Neuronal stem cell (in vitro differentiated cells): ENCODE data around the gene ARHGAP24.

Source experiments
- DNase-seq: peaks from one replicate; pipeline ENCODE4 v3.0.0-alpha.2; 2013; ENCODE audit warnings: low spot score
- H2AFZ ChIP-seq: one replicate; pipeline ENCODE4 v1.6.1; 2013; ENCODE audit warnings: mild to moderate bottlenecking, low read length, inconsistent platforms
- H2AK5ac ChIP-seq: 2 replicates; pipeline ENCODE4 v1.6.1; 2013; ENCODE audit warnings: low read depth, mild to moderate bottlenecking, inconsistent platforms, low read length, moderate library complexity, mixed read lengths
- H2BK120ac ChIP-seq: 2 replicates; pipeline ENCODE4 v1.6.1; 2013; ENCODE audit warnings: low read depth, mild to moderate bottlenecking, inconsistent platforms, low read length, moderate library complexity, mixed read lengths
- H2BK12ac ChIP-seq: one replicate; pipeline ENCODE4 v1.6.1; 2013; ENCODE audit warnings: low read length, inconsistent platforms
- H2BK15ac ChIP-seq: 2 replicates; pipeline ENCODE4 v1.6.1; 2013; ENCODE audit warnings: mild to moderate bottlenecking, low read length, inconsistent platforms, mixed read lengths
- H2BK5ac ChIP-seq: one replicate; pipeline ENCODE4 v1.6.1; 2013; ENCODE audit warnings: inconsistent platforms, mild to moderate bottlenecking, low read length, moderate library complexity
- H3K14ac ChIP-seq: one replicate; pipeline ENCODE4 v1.6.1; 2013; ENCODE audit warnings: low read length, inconsistent platforms
- H3K18ac ChIP-seq: 2 replicates; pipeline ENCODE4 v1.6.1; 2013; ENCODE audit warnings: low read length, inconsistent platforms
- H3K23ac ChIP-seq: 2 replicates; pipeline ENCODE4 v1.6.1; 2013; ENCODE audit warnings: low read depth, mild to moderate bottlenecking, mixed read lengths, low read length, inconsistent platforms; ENCODE audit not compliant: poor library complexity
- H3K27ac ChIP-seq: replicated peaks from 3 replicates; pipeline ENCODE4 v1.5.1; 2013; ENCODE audit warnings: low read length, inconsistent platforms
- H3K27me3 ChIP-seq, 3 experiments: 2 replicates each; pipeline ENCODE4 v1.6.1; 2013; ENCODE audit warnings: low read length in 3 of 3, mild to moderate bottlenecking in 2 of 3, inconsistent platforms in 1 of 3, low read depth in 1 of 3, mixed read lengths in 1 of 3, moderate library complexity in 1 of 3; ENCODE audit not compliant: control insufficient read depth in 3 of 3, insufficient read depth in 3 of 3
- H3K36me3 ChIP-seq, 2 donors: replicated peaks in 1 of 2; 2 replicates each; pipeline ENCODE4 v1.6.1; 2013; ENCODE audit warnings: low read length in 2 of 2; ENCODE audit not compliant: control insufficient read depth in 2 of 2, insufficient read depth in 2 of 2
- H3K4ac ChIP-seq: 2 replicates; pipeline ENCODE4 v1.6.1; 2013; ENCODE audit warnings: inconsistent platforms, mild to moderate bottlenecking, low read length, moderate library complexity
- H3K4me1 ChIP-seq, 2 donors: 1 replicate in 1 of 2; 2 replicates in 1 of 2; pipeline ENCODE4 v1.6.1; 2013; ENCODE audit warnings: low read length in 2 of 2, low read depth in 1 of 2; ENCODE audit not compliant: control insufficient read depth in 2 of 2, insufficient read depth in 1 of 2
- H3K4me2 ChIP-seq: one replicate; pipeline ENCODE4 v1.6.1; 2013; ENCODE audit warnings: mild to moderate bottlenecking, low read length, inconsistent platforms; ENCODE audit not compliant: insufficient read depth, poor library complexity, severe bottlenecking
- H3K4me3 ChIP-seq, 2 donors: 2 replicates each; pipeline ENCODE4 v1.5.1; 2013; ENCODE audit warnings: low read length in 2 of 2, mild to moderate bottlenecking in 2 of 2, inconsistent platforms in 1 of 2, moderate library complexity in 1 of 2
- H3K79me1 ChIP-seq: one replicate; pipeline ENCODE4 v1.6.1; 2013; ENCODE audit warnings: low read depth, mild to moderate bottlenecking, inconsistent platforms, low read length, moderate library complexity
- H3K9ac ChIP-seq: one replicate; pipeline ENCODE4 v1.6.1; 2013; ENCODE audit warnings: mild to moderate bottlenecking, low read depth, low read length, inconsistent platforms; ENCODE audit not compliant: poor library complexity
- H3K9me3 ChIP-seq, 2 donors: replicated peaks in 1 of 2; 2 replicates each; pipeline versions ENCODE3 to v1.6.1; 2013; ENCODE audit warnings: low read length in 2 of 2, mild to moderate bottlenecking in 2 of 2, inconsistent platforms in 1 of 2, low read depth in 1 of 2, mixed read lengths in 1 of 2, moderate library complexity in 1 of 2; ENCODE audit not compliant: control insufficient read depth in 2 of 2, insufficient read depth in 1 of 2
- H4K8ac ChIP-seq: one replicate; pipeline ENCODE4 v1.6.1; 2013; ENCODE audit warnings: low read depth, mild to moderate bottlenecking, inconsistent platforms, low read length, moderate library complexity
- H4K91ac ChIP-seq: one replicate; pipeline ENCODE4 v1.6.1; 2013; ENCODE audit warnings: low read length, low read depth, mild to moderate bottlenecking, inconsistent platforms; ENCODE audit not compliant: poor library complexity
- WGBS, 2 donors: extraction: QIAGEN DNeasy Blood & Tissue Kit; methylation state at CpG; one replicate each; pipeline ENCODE4 v1.1.7; 2013; ENCODE audit warnings: missing lambda C conversion rate in 2 of 2, mixed read lengths in 1 of 2; ENCODE audit not compliant: insufficient read length in 2 of 2, insufficient replicate concordance in 1 of 2; ENCODE audit errors: extremely low coverage in 2 of 2; 5-methylcytosine and 5-hydroxymethylcytosine counted together

The ARHGAP24 gene

GRCh38 chr4:85520765-85521749 lies 46.1 kb downstream of the ARHGAP24 start:
- Histone ChIP-seq H2AK5ac (no peak overlapping the region), H4K8ac (no peak overlapping the region), H2BK5ac (no peak overlapping the region), H3K4me2 (no peak overlapping the region), H3K9ac (no peak overlapping the region), H3K79me1 (no peaks in the 10 kb centered on the region), H3K14ac (no peak overlapping the region), H3K18ac (no peak overlapping the region), H2BK15ac (no peak overlapping the region), H3K4ac (no peak overlapping the region), H3K27me3 (no peaks in the 10 kb centered on the region), H3K23ac (no peak overlapping the region), H2BK120ac (no peak overlapping the region), H3K4me3 (no peak overlapping the region), H3K4me1 (peaks cover 0 to 2% of the 10 kb centered on the region in 2 donors), H4K91ac (no peak overlapping the region), H3K36me3 (no peaks in the 10 kb centered on the region), H2BK12ac (no peak overlapping the region), H3K27ac (no peak overlapping the region), H3K9me3 (no peaks in the 10 kb centered on the region), H2AFZ (no peak overlapping the region)
- 100% methylated on average over 1 of the region's 5 CpGs; no CpG with 5 or more reads in 1 of the 2 donors for WGBS, 2 donors
- DNase-seq: no peak

GRCh38 chr4:85522277-85522676 lies 47.3 kb downstream of the ARHGAP24 start:
- Histone ChIP-seq H3K23ac (no peak overlapping the region), H2AK5ac (no peak overlapping the region), H3K4me3 (no peak overlapping the region), H3K27ac (no peak overlapping the region), H3K9me3 (no peaks in the 10 kb centered on the region), H3K14ac (no peak overlapping the region), H2BK120ac (no peak overlapping the region), H2BK12ac (no peak overlapping the region), H2BK5ac (no peak overlapping the region), H3K79me1 (no peaks in the 10 kb centered on the region), H3K18ac (no peak overlapping the region), H3K4me1 (peaks cover 0 to 2% of the 10 kb centered on the region in 2 donors), H3K9ac (no peak overlapping the region), H3K36me3 (no peaks in the 10 kb centered on the region), H3K27me3 (no peaks in the 10 kb centered on the region), H3K4ac (no peak overlapping the region), H4K8ac (no peak overlapping the region), H2AFZ (no peak overlapping the region), H3K4me2 (no peak overlapping the region), H4K91ac (no peak overlapping the region), H2BK15ac (no peak overlapping the region)
- DNase-seq: no peak

GRCh38 chr4:85522836-85523235 lies 47.9 kb downstream of the ARHGAP24 start:
- Histone ChIP-seq H3K4me2 (no peak overlapping the region), H3K14ac (no peak overlapping the region), H3K36me3 (no peaks in the 10 kb centered on the region), H3K18ac (no peak overlapping the region), H3K4me3 (no peak overlapping the region), H2BK5ac (no peak overlapping the region), H4K91ac (no peak overlapping the region), H4K8ac (no peak overlapping the region), H2AFZ (no peak overlapping the region), H3K79me1 (no peaks in the 10 kb centered on the region), H2AK5ac (no peak overlapping the region), H3K23ac (no peak overlapping the region), H2BK120ac (no peak overlapping the region), H3K9me3 (no peaks in the 10 kb centered on the region), H3K4me1 (peaks cover 0 to 2% of the 10 kb centered on the region in 2 donors), H3K27ac (no peak overlapping the region), H2BK15ac (no peak overlapping the region), H3K9ac (no peak overlapping the region), H3K27me3 (no peaks in the 10 kb centered on the region), H3K4ac (no peak overlapping the region), H2BK12ac (no peak overlapping the region)
- no peak for DNase-seq
- no CpG with 5 or more reads among the region's 3 CpGs for WGBS, 2 donors

GRCh38 chr4:85527815-85528214 lies 52.9 kb downstream of the ARHGAP24 start:
- no peak overlapping the region for H4K91ac ChIP-seq

More at GRCh38 chr4:85527815-85528214, 52.9 kb downstream of the ARHGAP24 start:
- H3K4me2 ChIP-seq: no peak overlapping the region
- H2BK120ac ChIP-seq: no peak overlapping the region
- no peak overlapping the region for H3K14ac ChIP-seq
- no peak overlapping the region for H3K4me3 ChIP-seq
- no peaks in the 10 kb centered on the region for H3K4me1 ChIP-seq
- no peak overlapping the region for H2AFZ ChIP-seq
- H2BK5ac ChIP-seq: no peak overlapping the region
- no peak overlapping the region for H3K27ac ChIP-seq
- no peak overlapping the region for H2BK12ac ChIP-seq
- no peak overlapping the region for H3K18ac ChIP-seq
- H3K23ac ChIP-seq: no peak overlapping the region
- no peaks in the 10 kb centered on the region for H3K79me1 ChIP-seq
- H3K4ac ChIP-seq: no peak overlapping the region
- WGBS, 2 donors: no CpG with 5 or more reads among the region's 2 CpGs
- no peak overlapping the region for H2BK15ac ChIP-seq
- no peaks in the 10 kb centered on the region for H3K36me3 ChIP-seq
- no peaks in the 10 kb centered on the region for H3K27me3 ChIP-seq
- no peak overlapping the region for H3K9ac ChIP-seq
- DNase-seq: no peak
- no peak overlapping the region for H4K8ac ChIP-seq
- H2AK5ac ChIP-seq: no peak overlapping the region
- no peaks in the 10 kb centered on the region for H3K9me3 ChIP-seq
